Measurements from ENCODE around the gene GALNT2. TPM values are rescaled to one million over a fixed set of nuclear protein-coding genes. Genes with fewer than 3 reads are reported as not detected.

Gene GALNT2
- total and polyA plus RNA-seq, 12 donors: 22.3 to 220 (median 85.7) TPM

- H3K27ac ChIP-seq: no peak overlapping the region
- no peak for DNase-seq
- no peak for TF ChIP-seq CTCF (IDR thresholded peaks at IDR 0.05)
- no peak for TF ChIP-seq POLR2A (IDR thresholded peaks at IDR 0.05)
Observed at GRCh38 chr1:230025686-230026085, 41.4 kb upstream of the GALNT2 start.

GRCh38 chr1:230026139-230026538, 40.9 kb upstream of the GALNT2 start:
- WGBS, 4 donors: 75 to 97% (median 92%) methylated on average over 1 of the region's 1 CpG
- TF ChIP-seq CTCF (IDR thresholded peaks at IDR 0.05): no peak
- TF ChIP-seq POLR2A (IDR thresholded peaks at IDR 0.05): no peak
- Histone ChIP-seq H3K4me1 (replicated peaks in 1 of 2) (no peaks in the 10 kb centered on the region), H3K36me3 (replicated peaks in 1 of 2) (no peaks in the 10 kb centered on the region), H3K27ac (no peak overlapping the region), H3K9me3 (replicated peaks in 1 of 3) (no peaks in the 10 kb centered on the region), H3K27me3 (no peaks in the 10 kb centered on the region), H3K4me3 (no peak overlapping the region)
- intact Hi-C loops (cut with DNase I): no loop called here
- no peak for DNase-seq

More at GRCh38 chr1:230025686-230026085, 41.4 kb upstream of the GALNT2 start:
- Histone ChIP-seq H3K4me3 (no peak overlapping the region), H3K9me3 (replicated peaks in 1 of 3) (no peaks in the 10 kb centered on the region), H3K4me1 (replicated peaks in 1 of 2) (no peaks in the 10 kb centered on the region), H3K27me3 (no peaks in the 10 kb centered on the region), H3K36me3 (replicated peaks in 1 of 2) (no peaks in the 10 kb centered on the region)
- intact Hi-C loops (cut with DNase I): no loop called here
- WGBS, 4 donors: 75 to 83% (median 81%) methylated on average over 3 of the region's 3 CpGs

- Histone ChIP-seq H3K4me3 (no peak overlapping the region), H3K9me3 (replicated peaks in 1 of 3) (no peaks in the 10 kb centered on the region), H3K4me1 (replicated peaks in 1 of 2) (no peaks in the 10 kb centered on the region), H3K27me3 (no peaks in the 10 kb centered on the region), H3K36me3 (replicated peaks in 1 of 2) (no peaks in the 10 kb centered on the region), H3K27ac (no peak overlapping the region)
- no peak for DNase-seq
- WGBS, 4 donors: 83 to 89% (median 88%) methylated on average over 5 of the region's 5 CpGs
- TF ChIP-seq POLR2A (IDR thresholded peaks at IDR 0.05) (no peak), CTCF (IDR thresholded peaks at IDR 0.05) (no peak)
- intact Hi-C loops (cut with DNase I): no loop called here
Observed at GRCh38 chr1:230026572-230026971, 40.5 kb upstream of the GALNT2 start.

GRCh38 chr1:230028602-230029223, 38.3 kb upstream of the GALNT2 start:
- intact Hi-C loops (cut with DNase I): no loop called here
- H3K36me3 ChIP-seq (replicated peaks in 1 of 2): no peaks in the 10 kb centered on the region
- no peak overlapping the region for H3K27ac ChIP-seq
- no peak for TF ChIP-seq CTCF (IDR thresholded peaks at IDR 0.05)
- TF ChIP-seq POLR2A (IDR thresholded peaks at IDR 0.05): no peak
- DNase-seq: no peak
- no peaks in the 10 kb centered on the region for H3K27me3 ChIP-seq
- H3K4me1 ChIP-seq (replicated peaks in 1 of 2): no peaks in the 10 kb centered on the region
- H3K4me3 ChIP-seq: no peak overlapping the region
- no peaks in the 10 kb centered on the region for H3K9me3 ChIP-seq (replicated peaks in 1 of 3)
- WGBS, 4 donors: 90 to 96% (median 93%) methylated on average over 10 to 11 of the region's 11 CpGs

All from adrenal gland (tissue), 12 donors.